IPS DF 4.7 (cell line): ENCODE measurements around the gene ZNF366.

Experiments used
- DNase-seq: peaks from one replicate; pipeline ENCODE4 v3.0.0-alpha.2; 2013; ENCODE audit warnings: low spot score; ENCODE audit errors: extremely low read depth

ZNF366 gene

DNA sequence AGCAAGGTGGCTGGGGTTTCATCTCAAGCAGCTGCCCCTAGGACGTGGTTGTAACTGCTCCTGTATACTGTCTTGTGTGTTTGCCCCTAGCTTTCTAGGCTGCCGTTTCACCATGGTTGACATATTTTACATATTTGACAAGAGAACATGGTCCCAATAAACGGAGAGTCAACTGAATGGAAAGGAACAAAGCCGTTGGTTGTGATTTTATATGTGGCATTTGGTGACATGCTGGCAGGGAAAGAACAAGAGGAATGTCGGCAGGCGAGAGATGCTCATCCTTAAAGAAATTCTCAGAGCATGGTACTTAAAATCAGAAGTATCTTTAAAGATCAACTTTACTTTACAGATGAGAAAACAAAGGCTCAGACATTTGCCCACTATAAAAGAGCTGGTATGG is 11.8 kb downstream of the ZNF366 start:
- DNase-seq, result no peak

DNA sequence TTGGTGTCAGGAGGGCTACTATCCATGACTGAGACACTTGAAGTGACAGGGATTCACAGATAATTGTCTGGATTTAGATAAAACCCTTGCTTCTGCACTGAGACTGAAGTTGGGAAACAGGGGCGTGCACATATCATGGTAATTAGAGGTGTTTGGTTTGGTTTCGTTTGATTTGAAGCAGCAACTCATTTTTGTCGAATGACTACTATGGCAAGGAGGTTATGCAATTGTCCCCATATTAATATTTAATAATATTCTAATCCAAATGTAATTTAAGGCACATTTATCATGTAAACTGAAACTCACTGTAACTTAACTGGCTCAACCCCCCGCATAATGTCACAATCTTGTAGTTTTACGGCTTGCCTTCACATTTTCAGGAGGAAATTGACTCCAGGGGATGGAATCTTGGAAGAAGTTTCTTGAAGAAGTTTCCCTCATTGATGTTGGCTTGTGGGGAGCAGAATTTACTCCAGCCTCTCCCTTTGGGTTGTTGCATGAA is 12.5 kb downstream of the ZNF366 start:
- no peak for DNase-seq

- DNase-seq, result no peak
Observed at GRCh38 chr5:72489536-72489935, 17.7 kb downstream of the ZNF366 start.

GRCh38 chr5:72488756-72489155 is 18.5 kb downstream of the ZNF366 start:
- DNase-seq, result no peak

DNA sequence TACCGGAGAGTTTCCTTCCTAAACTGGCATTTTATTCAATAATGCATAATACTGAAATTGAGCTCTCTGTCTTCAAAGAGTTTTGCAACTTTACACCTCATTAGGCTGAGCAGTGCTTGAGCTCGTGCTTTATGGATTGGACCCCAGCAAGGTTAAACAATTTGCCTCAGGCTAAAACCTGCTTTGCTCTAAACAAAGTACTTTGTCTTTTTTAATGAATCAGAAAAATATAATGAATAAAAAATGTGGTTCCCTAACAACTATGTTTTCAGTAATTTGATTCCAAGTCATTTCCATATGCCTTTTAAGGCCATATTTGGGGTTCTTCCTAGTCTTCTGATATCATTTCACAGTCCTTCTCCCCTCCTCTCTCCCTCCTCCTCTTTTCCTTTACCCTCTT is 20.0 kb downstream of the ZNF366 start:
- DNase-seq, result no peak

GRCh38 chr5:72486371-72486770 is 20.8 kb downstream of the ZNF366 start:
- no peak for DNase-seq

- DNase-seq, result no peak
Observed at GRCh38 chr5:72485430-72485974, 21.7 kb downstream of the ZNF366 start.

GRCh38 chr5:72482046-72482445 is 25.2 kb downstream of the ZNF366 start:
- DNase-seq, result no peak

DNA sequence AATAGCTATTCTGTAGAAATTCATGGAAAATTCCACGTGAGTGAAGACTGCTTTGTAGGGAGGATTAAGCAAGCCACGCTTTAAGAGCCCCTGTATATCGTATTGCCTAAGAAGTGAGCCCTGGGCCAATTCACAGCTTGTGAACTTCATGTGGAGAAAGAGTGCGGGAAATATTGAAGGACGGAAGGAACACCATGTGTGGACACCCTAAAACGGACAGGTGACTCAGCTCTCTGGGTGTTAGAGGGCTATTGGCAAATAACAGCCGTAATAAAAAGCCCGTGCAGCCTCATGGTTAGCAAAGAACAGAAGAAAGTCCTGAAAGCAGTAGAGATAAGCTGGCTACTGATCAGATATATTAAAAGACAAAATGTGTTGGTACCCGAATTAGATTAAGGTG is 26.4 kb downstream of the ZNF366 start:
- no peak for DNase-seq

DNA sequence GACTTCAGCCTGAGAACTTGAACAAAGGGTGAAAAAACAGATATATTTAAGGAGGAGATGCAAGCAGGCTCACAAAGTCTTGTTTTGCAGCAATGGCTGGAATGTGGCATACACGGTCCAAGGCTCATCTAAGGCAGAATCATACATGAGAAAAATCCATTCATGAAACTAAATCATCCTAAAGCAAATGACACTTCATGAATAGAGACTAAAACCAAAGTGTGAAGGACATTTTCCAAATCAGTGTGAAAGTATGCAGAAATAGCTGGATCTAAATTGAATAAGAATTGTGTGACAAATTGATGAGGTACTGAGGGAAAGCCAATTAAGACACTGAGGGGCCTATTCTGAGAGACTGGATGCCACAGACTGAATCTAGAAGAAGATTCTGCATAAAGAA is 27.3 kb downstream of the ZNF366 start:
- no peak for DNase-seq

- no peak for DNase-seq
Observed at GRCh38 chr5:72478684-72479083, 28.5 kb downstream of the ZNF366 start.

- DNase-seq, result no peak
Observed at GRCh38 chr5:72478276-72478675, 28.9 kb downstream of the ZNF366 start.

DNA sequence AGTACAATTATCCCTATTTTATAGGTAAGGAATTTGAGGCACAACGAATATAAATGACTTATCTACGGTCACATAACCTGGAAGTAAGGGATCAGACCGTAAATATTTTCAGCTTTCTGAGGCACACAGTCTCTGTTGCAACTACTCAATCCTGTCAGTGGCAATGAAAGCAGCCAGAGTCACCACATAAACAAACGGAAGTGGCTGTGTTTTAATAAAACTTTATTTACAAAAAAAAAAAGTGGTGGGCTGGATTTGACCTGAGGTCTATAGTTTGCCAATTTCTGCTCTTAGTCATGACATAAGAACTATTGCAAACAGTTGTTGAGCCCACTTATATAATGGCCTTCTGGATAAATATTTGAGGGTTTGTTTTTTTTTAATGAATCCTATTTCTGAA is 29.6 kb downstream of the ZNF366 start:
- no peak for DNase-seq

- no peak for DNase-seq
Observed at GRCh38 chr5:72477176-72477575, 30.0 kb downstream of the ZNF366 start.

- no peak for DNase-seq
Observed at GRCh38 chr5:72476721-72477120, 30.5 kb downstream of the ZNF366 start.

- no peak for DNase-seq
Observed at GRCh38 chr5:72476275-72476674, 30.9 kb downstream of the ZNF366 start.

DNA sequence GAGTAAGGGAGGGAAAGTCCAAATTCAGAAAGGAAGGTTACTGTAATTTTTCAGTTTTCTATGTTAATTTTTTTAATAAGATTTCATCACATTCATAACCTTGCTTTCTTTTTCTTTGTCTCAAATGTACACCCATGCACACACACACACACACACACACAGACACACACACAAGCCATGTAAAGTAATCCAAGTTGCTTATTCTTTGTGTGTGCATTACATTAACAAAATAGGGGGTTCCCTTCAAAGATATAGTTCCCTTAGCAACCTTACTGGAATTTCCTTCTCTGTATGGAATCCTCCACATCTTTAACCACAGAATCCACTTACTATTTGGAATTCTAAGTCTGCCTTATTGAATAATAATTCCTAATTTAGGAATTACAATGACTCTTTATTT is 32.7 kb downstream of the ZNF366 start:
- no peak for DNase-seq

DNA sequence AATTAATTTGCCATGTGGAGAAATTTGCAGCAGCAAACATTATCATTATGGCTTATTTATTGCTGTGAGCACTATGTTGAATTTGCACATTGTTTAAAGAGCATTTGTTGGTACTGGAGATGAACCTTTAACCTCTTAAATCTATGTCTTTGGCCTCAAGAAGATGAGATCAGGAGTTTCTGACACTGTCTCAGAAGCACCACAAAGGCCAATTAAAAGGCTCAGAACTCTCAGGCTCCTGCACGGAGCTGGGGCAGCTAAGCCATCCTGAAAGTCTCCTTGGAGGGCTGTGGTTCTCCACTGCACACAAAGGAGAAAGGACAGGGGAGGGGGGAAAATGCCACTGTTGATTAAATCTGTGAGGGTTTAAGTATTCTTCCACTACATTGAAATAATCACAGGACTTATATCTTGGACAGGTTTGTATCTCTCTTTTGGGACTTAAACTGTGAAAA is 33.1 kb downstream of the ZNF366 start:
- no peak for DNase-seq

- no peak for DNase-seq
Observed at GRCh38 chr5:72472666-72473422, 34.4 kb downstream of the ZNF366 start.

DNA sequence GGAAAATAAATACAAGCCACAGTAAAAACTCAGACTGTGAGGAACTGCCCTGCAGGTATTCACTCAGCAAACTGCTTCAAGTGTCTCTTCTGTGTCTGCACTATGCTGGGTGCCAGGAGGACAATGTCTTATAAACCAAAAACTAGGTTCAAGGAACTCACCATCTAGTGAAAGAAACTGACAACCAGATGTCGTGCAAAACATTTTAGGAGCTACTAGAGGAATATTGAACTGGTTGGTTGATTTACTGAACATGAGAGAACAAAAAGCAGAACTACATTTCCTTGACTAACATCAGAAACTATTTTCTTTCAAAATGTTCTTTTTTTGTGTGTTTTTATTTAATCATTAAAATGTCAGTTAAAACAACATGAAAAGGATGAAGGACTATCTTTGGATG is 35.2 kb downstream of the ZNF366 start:
- no peak for DNase-seq

GRCh38 chr5:72470826-72471225 is 36.4 kb downstream of the ZNF366 start:
- no peak for DNase-seq

- DNase-seq, result no peak
Observed at GRCh38 chr5:72468606-72469005, 38.6 kb downstream of the ZNF366 start.

DNA sequence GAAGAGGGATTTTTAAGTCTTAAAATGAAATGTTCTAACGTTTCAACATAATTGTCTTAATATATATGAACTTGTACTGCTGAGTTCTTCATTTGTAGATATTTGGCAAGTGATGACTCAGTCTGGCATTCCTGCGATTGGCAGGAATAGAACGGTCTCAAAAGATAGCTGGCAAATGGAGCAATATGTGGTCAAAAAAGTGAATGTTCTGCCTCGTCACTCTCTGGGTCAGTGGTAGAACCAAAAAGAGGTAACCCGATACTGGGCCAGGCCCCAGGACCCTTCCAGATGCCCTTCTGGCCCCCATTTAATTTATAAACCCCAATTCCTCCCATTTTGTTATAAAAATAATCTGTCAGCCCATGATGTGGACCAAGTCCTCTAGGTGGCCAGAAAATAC is 39.2 kb downstream of the ZNF366 start:
- DNase-seq, result no peak
